Measurements from ENCODE around the gene DDHD1.
A peak's percentile ranks its signal among the peaks of the same experiment; 100 is the strongest.
"Not testable (repeated sequence)": the region's sequence is repeated elsewhere in the genome, so short reads cannot be mapped to it uniquely, and the experiment has no call there.

The DDHD1 gene

DNA sequence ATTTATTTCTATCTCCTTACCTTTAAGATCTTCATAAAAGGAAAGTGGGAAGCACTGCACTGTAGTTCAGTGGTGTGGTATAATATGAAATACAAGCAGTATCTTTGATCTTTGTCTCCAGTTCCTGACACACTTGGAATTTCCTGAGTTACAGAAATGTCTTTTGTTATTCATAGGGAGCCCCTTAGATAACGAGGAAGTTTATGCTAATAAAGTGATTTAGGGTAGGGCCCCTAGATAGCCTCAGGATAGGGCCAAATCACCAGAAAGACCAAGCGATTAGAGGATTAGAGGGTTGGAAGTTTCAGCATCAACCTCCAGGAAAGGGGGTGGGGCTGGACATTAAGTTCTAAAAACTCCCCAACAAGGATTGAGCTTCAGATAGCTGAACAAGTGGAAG lies 29.9 kb upstream of the DDHD1 start:
- Histone ChIP-seq H2AFZ (ENCODE audit: low read depth, low read length) (no peak overlapping the region), H3K79me1 (replicated peaks; ENCODE audit: low read length, poor library complexity, severe bottlenecking) (no peaks in the 10 kb centered on the region), H3K18ac (ENCODE audit: low read depth in 1 of 2, low read length in 2 of 2) (no peak overlapping the region), H2BK15ac (ENCODE audit: low read depth, poor library complexity, severe bottlenecking) (peak overlapping the region; percentile 33), H2BK120ac (ENCODE audit: low read depth, low read length) (no peak overlapping the region), H3K14ac (ENCODE audit: low read length in 2 of 2) (no peak overlapping the region), H2BK12ac (ENCODE audit: low read length in 2 of 2) (no peak overlapping the region), H3K27ac (ENCODE audit: low read length, poor library complexity, severe bottlenecking) (no peak overlapping the region), H3K27me3 (ENCODE audit: control insufficient read depth in 1 of 2, insufficient read depth in 1 of 2, low read length in 2 of 2) (no peaks in the 10 kb centered on the region), H3K4me3 (ENCODE audit: insufficient read depth in 1 of 2, low read depth in 1 of 2, low read length in 2 of 2) (no peak overlapping the region), H3K9me3 (ENCODE audit: control insufficient read depth, low read length) (no peaks in the 10 kb centered on the region), H3K4ac (ENCODE audit: low read depth in 1 of 2, low read length in 2 of 2) (no peak overlapping the region), H3K9ac (ENCODE audit: low read length) (no peak overlapping the region), H4K8ac (ENCODE audit: low read length) (no peak overlapping the region), H3K36me3 (ENCODE audit: control insufficient read depth in 1 of 2, insufficient read depth in 2 of 2, low read depth in 1 of 2, low read length in 2 of 2) (no peaks in the 10 kb centered on the region), H2BK5ac (ENCODE audit: low read depth, low read length, poor library complexity, severe bottlenecking) (no peak overlapping the region), H3K23ac (ENCODE audit: low read length in 2 of 2) (no peak overlapping the region), H4K91ac (ENCODE audit: low read length) (no peak overlapping the region), H3K4me2 (ENCODE audit: low read length, poor library complexity, severe bottlenecking) (no peak overlapping the region), H2AK5ac (ENCODE audit: low read length, severe bottlenecking) (no peak overlapping the region), H3K4me1 (ENCODE audit: control insufficient read depth, insufficient read depth, low read depth, low read length) (peaks cover 1% of the 10 kb centered on the region)
- no peak for DNase-seq
- WGBS: 86% methylated on average over 2 of the region's 2 CpGs

DNA sequence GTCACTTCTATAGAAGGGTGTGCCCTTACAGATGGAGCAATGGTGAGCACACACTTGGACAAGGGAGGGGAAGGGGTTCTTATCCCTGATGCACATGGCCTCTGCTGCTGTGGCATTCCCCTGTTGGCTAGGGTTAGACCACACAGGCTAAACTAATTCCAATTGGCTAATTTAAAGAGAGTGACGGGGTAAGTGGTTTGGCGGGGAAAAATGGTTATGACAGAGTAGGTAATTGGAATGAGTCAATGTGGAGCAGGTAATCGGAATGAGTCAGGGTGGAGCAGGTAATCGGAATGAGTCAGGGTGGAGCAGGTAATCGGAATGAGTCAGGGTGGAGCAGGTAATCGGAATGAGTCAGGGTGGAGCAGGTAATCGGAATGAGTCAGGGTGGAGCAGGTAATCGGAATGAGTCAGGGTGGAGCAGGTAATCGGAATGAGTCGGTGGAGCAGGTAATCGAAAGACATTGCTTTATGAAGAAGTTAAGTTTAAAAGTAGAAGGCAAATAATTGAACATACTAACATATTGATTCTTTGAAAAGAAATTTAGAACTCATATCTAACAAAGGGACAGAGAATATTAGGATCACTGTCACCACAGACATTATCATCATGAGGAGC lies 28.4 kb upstream of the DDHD1 start:
- not testable (repeated sequence) for H2AFZ ChIP-seq (ENCODE audit: low read depth, low read length); H2BK5ac ChIP-seq (ENCODE audit: low read depth, low read length, poor library complexity, severe bottlenecking); H3K9ac ChIP-seq (ENCODE audit: low read length); H2AK5ac ChIP-seq (ENCODE audit: low read length, severe bottlenecking); DNase-seq; H2BK12ac ChIP-seq (ENCODE audit: low read length in 2 of 2); H3K9me3 ChIP-seq (ENCODE audit: control insufficient read depth, low read length); H4K91ac ChIP-seq (ENCODE audit: low read length); H3K36me3 ChIP-seq (ENCODE audit: control insufficient read depth in 1 of 2, insufficient read depth in 2 of 2, low read depth in 1 of 2, low read length in 2 of 2); H3K27ac ChIP-seq (ENCODE audit: low read length, poor library complexity, severe bottlenecking); H3K4me2 ChIP-seq (ENCODE audit: low read length, poor library complexity, severe bottlenecking); H3K23ac ChIP-seq (ENCODE audit: low read length in 2 of 2); H3K4me3 ChIP-seq (ENCODE audit: insufficient read depth in 1 of 2, low read depth in 1 of 2, low read length in 2 of 2); H3K14ac ChIP-seq (ENCODE audit: low read length in 2 of 2); H3K4me1 ChIP-seq (ENCODE audit: control insufficient read depth, insufficient read depth, low read depth, low read length); H3K4ac ChIP-seq (ENCODE audit: low read depth in 1 of 2, low read length in 2 of 2); H2BK120ac ChIP-seq (ENCODE audit: low read depth, low read length); H3K27me3 ChIP-seq (ENCODE audit: control insufficient read depth in 1 of 2, insufficient read depth in 1 of 2, low read length in 2 of 2); H3K79me1 ChIP-seq (replicated peaks; ENCODE audit: low read length, poor library complexity, severe bottlenecking); H2BK15ac ChIP-seq (ENCODE audit: low read depth, poor library complexity, severe bottlenecking); H3K18ac ChIP-seq (ENCODE audit: low read depth in 1 of 2, low read length in 2 of 2); H4K8ac ChIP-seq (ENCODE audit: low read length)
- WGBS: 98% methylated on average over 5 of the region's 11 CpGs

DNA sequence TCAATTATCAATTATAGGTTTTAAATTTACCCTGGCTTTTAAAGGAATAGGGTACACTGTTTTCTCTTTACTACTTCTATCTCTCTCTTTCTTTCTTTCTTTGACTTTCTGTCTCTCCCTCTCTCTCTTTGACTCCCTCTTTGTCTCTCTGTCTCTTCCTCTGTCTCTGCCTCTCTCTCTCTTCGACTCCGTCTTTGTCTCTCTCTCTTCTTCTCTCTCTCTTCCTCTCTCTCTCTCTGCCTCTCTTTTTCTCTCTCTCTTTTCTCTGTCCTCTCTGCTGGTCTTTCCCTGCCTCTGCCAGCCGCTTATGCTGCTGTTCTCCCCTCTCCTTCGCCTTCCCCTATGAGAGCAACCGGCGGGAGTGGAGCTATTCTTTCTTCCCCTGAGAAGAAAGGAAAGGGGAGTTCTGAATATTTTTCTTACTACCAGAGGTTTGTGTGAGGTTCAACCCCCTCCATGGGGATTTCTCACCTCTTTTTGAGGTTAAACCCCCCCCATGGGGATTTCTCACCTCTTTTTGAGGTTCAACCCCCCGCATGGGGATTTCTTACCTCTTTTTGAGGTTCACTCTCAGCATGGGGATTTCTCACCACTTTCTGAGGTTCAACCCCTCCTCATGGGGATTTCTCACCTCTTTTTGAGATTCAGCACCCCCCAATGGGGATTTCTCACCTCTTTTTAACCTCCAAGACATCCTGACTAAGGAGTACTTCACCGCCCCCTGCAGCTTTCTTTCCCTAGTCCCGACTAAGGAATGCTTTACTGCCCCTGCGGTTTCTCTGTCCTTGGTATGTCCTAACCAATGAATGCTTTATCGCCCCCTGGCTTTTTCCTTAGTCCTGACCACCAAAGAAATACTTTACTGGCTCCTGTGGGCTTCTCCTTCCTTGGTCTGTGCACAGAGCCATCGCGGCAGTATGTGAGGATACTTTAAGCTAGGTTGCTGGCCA lies 27.4 kb upstream of the DDHD1 start:
- H3K27me3 ChIP-seq (ENCODE audit: control insufficient read depth in 1 of 2, insufficient read depth in 1 of 2, low read length in 2 of 2): no peaks in the 10 kb centered on the region
- 80% methylated on average over 8 of the region's 13 CpGs for WGBS
- no peak overlapping the region for H2BK12ac ChIP-seq (ENCODE audit: low read length in 2 of 2)
- no peak overlapping the region for H3K4me2 ChIP-seq (ENCODE audit: low read length, poor library complexity, severe bottlenecking)
- H2AFZ ChIP-seq (ENCODE audit: low read depth, low read length): no peak overlapping the region
- H2BK5ac ChIP-seq (ENCODE audit: low read depth, low read length, poor library complexity, severe bottlenecking): no peak overlapping the region
- H3K27ac ChIP-seq (ENCODE audit: low read length, poor library complexity, severe bottlenecking): no peak overlapping the region
- H3K36me3 ChIP-seq (ENCODE audit: control insufficient read depth in 1 of 2, insufficient read depth in 2 of 2, low read depth in 1 of 2, low read length in 2 of 2): no peaks in the 10 kb centered on the region
- no peak overlapping the region for H2AK5ac ChIP-seq (ENCODE audit: low read length, severe bottlenecking)
- H3K9ac ChIP-seq (ENCODE audit: low read length): no peak overlapping the region
- no peak overlapping the region for H2BK120ac ChIP-seq (ENCODE audit: low read depth, low read length)
- no peak overlapping the region for H4K8ac ChIP-seq (ENCODE audit: low read length)
- H2BK15ac ChIP-seq (ENCODE audit: low read depth, poor library complexity, severe bottlenecking): no peak overlapping the region
- no peaks in the 10 kb centered on the region for H3K9me3 ChIP-seq (ENCODE audit: control insufficient read depth, low read length)
- no peak overlapping the region for H3K14ac ChIP-seq (ENCODE audit: low read length in 2 of 2)
- H3K4ac ChIP-seq (ENCODE audit: low read depth in 1 of 2, low read length in 2 of 2): no peak overlapping the region
- H3K18ac ChIP-seq (ENCODE audit: low read depth in 1 of 2, low read length in 2 of 2): no peak overlapping the region
- no peak overlapping the region for H3K23ac ChIP-seq (ENCODE audit: low read length in 2 of 2)
- no peak overlapping the region for H3K4me3 ChIP-seq (ENCODE audit: insufficient read depth in 1 of 2, low read depth in 1 of 2, low read length in 2 of 2)
- H3K4me1 ChIP-seq (ENCODE audit: control insufficient read depth, insufficient read depth, low read depth, low read length): peaks cover 1% of the 10 kb centered on the region
- peak; percentile 57 for DNase-seq
- H4K91ac ChIP-seq (ENCODE audit: low read length): no peak overlapping the region
- no peaks in the 10 kb centered on the region for H3K79me1 ChIP-seq (replicated peaks; ENCODE audit: low read length, poor library complexity, severe bottlenecking)

DNA sequence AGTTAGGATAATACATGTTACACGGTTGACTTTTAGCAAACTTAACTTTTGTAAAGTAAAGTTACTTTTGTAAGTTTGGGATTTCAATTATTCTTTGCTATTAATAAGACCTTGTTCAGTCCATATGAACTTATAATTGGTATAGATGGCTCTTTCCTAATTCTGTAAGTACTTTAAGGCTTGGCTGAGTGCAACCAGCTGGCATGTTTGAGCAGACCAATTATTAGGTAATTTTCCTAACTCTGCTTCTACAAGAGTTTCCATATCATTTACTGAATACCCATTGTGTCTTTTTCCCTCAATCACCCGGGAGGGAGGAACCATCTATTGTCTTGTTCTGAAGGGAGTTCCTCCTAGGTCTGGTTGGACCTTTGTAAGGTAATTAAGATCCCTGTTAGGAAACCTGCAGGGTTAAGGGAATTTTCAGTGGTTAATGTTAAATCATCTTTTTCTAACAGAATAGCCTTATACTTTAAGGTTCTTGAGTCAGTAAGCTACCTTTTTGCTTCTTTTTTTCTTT lies 26.4 kb upstream of the DDHD1 start:
- not testable (repeated sequence) for H2BK5ac ChIP-seq (ENCODE audit: low read depth, low read length, poor library complexity, severe bottlenecking); H3K4me3 ChIP-seq (ENCODE audit: insufficient read depth in 1 of 2, low read depth in 1 of 2, low read length in 2 of 2); H3K4me2 ChIP-seq (ENCODE audit: low read length, poor library complexity, severe bottlenecking); H2AFZ ChIP-seq (ENCODE audit: low read depth, low read length); H2BK12ac ChIP-seq (ENCODE audit: low read length in 2 of 2); H4K91ac ChIP-seq (ENCODE audit: low read length); H3K36me3 ChIP-seq (ENCODE audit: control insufficient read depth in 1 of 2, insufficient read depth in 2 of 2, low read depth in 1 of 2, low read length in 2 of 2); H3K27ac ChIP-seq (ENCODE audit: low read length, poor library complexity, severe bottlenecking); H4K8ac ChIP-seq (ENCODE audit: low read length); H2AK5ac ChIP-seq (ENCODE audit: low read length, severe bottlenecking); H2BK120ac ChIP-seq (ENCODE audit: low read depth, low read length); H3K18ac ChIP-seq (ENCODE audit: low read depth in 1 of 2, low read length in 2 of 2); H3K79me1 ChIP-seq (replicated peaks; ENCODE audit: low read length, poor library complexity, severe bottlenecking); H3K27me3 ChIP-seq (ENCODE audit: control insufficient read depth in 1 of 2, insufficient read depth in 1 of 2, low read length in 2 of 2); H3K14ac ChIP-seq (ENCODE audit: low read length in 2 of 2); H3K4ac ChIP-seq (ENCODE audit: low read depth in 1 of 2, low read length in 2 of 2); H3K4me1 ChIP-seq (ENCODE audit: control insufficient read depth, insufficient read depth, low read depth, low read length); H2BK15ac ChIP-seq (ENCODE audit: low read depth, poor library complexity, severe bottlenecking); DNase-seq; H3K9me3 ChIP-seq (ENCODE audit: control insufficient read depth, low read length); H3K9ac ChIP-seq (ENCODE audit: low read length); H3K23ac ChIP-seq (ENCODE audit: low read length in 2 of 2)
- no CpG with 5 or more reads among the region's 2 CpGs for WGBS
